ENCODE measurements around the gene FAM83G. TPM values are rescaled to one million over a fixed set of nuclear protein-coding genes. Genes with fewer than 3 reads are reported as not detected.

Gene FAM83G
- total RNA-seq, 1 donor from 2014 or later = 24.2 TPM

Small RNA genes lying within 50 kb of the gene (small RNA-seq; reads per million reads assigned to genes)
- gene AC090286.3 (ENCODE audit: low replicate concordance) (not detected), gene RF00324 (ENCODE audit: low replicate concordance) (not detected)

Other genes starting within 250 kb of the FAM83G start
- gene TVP23B, start 223.6 kb downstream of the FAM83G start, total RNA-seq = 38.3 TPM
- 51.9 TPM for gene PRPSAP2, start 146.6 kb downstream of the FAM83G start, total RNA-seq
- gene SLC5A10, start 52.6 kb downstream of the FAM83G start, total RNA-seq = 0.20 TPM
- gene GRAP, start 42.2 kb upstream of the FAM83G start, total RNA-seq = 2.2 TPM
- gene GRAPL, start 122.8 kb upstream of the FAM83G start, total RNA-seq = 0.89 TPM
- 41.6 TPM for gene EPN2, start 232.6 kb upstream of the FAM83G start, total RNA-seq